Measurements from ENCODE around the gene SH3RF3.

SH3RF3 gene

GRCh38 chr2:109344270-109344805 is 215.3 kb downstream of the SH3RF3 start:
- DNase-seq, result no peak

GRCh38 chr2:109345091-109345490 is 216.1 kb downstream of the SH3RF3 start:
- DNase-seq, result no peak

GRCh38 chr2:109345653-109346480 is 216.9 kb downstream of the SH3RF3 start:
- no peak for DNase-seq

GRCh38 chr2:109346601-109347228 is 217.7 kb downstream of the SH3RF3 start:
- no peak for DNase-seq

GRCh38 chr2:109347626-109348025 is 218.6 kb downstream of the SH3RF3 start:
- DNase-seq, result no peak

- DNase-seq, result no peak
Observed at GRCh38 chr2:109348190-109348589, 219.2 kb downstream of the SH3RF3 start.

GRCh38 chr2:109348671-109349502 is 219.9 kb downstream of the SH3RF3 start:
- peak; percentile 68 for DNase-seq

- no peak for DNase-seq
Observed at GRCh38 chr2:109349503-109350465, 220.8 kb downstream of the SH3RF3 start.

GRCh38 chr2:109350526-109350925 is 221.5 kb downstream of the SH3RF3 start:
- DNase-seq, result no peak

GRCh38 chr2:109351164-109351756 is 222.3 kb downstream of the SH3RF3 start:
- DNase-seq, result peak; percentile 45

GRCh38 chr2:109352056-109352897 is 223.3 kb downstream of the SH3RF3 start:
- DNase-seq, result no peak

- DNase-seq, result no peak
Observed at GRCh38 chr2:109352898-109353689, 224.1 kb downstream of the SH3RF3 start.

GRCh38 chr2:109353806-109354745 is 225.1 kb downstream of the SH3RF3 start:
- no peak for DNase-seq

GRCh38 chr2:109355192-109355843 is 226.3 kb downstream of the SH3RF3 start:
- no peak for DNase-seq

- DNase-seq, result no peak
Observed at GRCh38 chr2:109356324-109357035, 227.5 kb downstream of the SH3RF3 start.

GRCh38 chr2:109364217-109364616 is 235.2 kb downstream of the SH3RF3 start:
- DNase-seq, result no peak

GRCh38 chr2:109365131-109365530 is 236.1 kb downstream of the SH3RF3 start:
- DNase-seq, result no peak

All from CD4-positive, alpha-beta T cell treated with Interleukin-6 for 4 hours (primary cell).